Esophagus squamous epithelium (tissue), 4 donors: ENCODE results near the gene PLEKHA5.

Experiments used
- CTCF ChIP-seq, 6 experiments: fragments of 450-650 bp in 4 of 6; fragments of 200-600 bp in 2 of 6; sonication (generic) in 2 of 6; IDR thresholded peaks; one replicate each; pipeline ENCODE4 v1.5.1; 2016 to 2019; ENCODE audit warnings: antibody characterized with exemption in 6 of 6, mild to moderate bottlenecking in 4 of 6, moderate library complexity in 4 of 6
- POLR2A ChIP-seq, 4 donors: fragments of 450-650 bp; IDR thresholded peaks; one replicate each; pipeline ENCODE4 v1.6.1; 2017; ENCODE audit warnings: antibody characterized with exemption in 4 of 4, mild to moderate bottlenecking in 4 of 4, moderate library complexity in 3 of 4

GRCh38 chr12:19351346-19351745 is 221.8 kb downstream of the PLEKHA5 start:
- no peak for TF ChIP-seq CTCF (IDR thresholded peaks at IDR 0.05)
- TF ChIP-seq POLR2A (IDR thresholded peaks at IDR 0.05): no peak
